ENCODE measurements around the gene PKN2. TPM values are rescaled to one million over a fixed set of nuclear protein-coding genes. Genes with fewer than 3 reads are reported as not detected.
A peak's percentile ranks its signal among the peaks of the same experiment; 100 is the strongest.

Gene PKN2
- total RNA-seq, 1 experiment from 2014 or later: 37.1 TPM

DNA sequence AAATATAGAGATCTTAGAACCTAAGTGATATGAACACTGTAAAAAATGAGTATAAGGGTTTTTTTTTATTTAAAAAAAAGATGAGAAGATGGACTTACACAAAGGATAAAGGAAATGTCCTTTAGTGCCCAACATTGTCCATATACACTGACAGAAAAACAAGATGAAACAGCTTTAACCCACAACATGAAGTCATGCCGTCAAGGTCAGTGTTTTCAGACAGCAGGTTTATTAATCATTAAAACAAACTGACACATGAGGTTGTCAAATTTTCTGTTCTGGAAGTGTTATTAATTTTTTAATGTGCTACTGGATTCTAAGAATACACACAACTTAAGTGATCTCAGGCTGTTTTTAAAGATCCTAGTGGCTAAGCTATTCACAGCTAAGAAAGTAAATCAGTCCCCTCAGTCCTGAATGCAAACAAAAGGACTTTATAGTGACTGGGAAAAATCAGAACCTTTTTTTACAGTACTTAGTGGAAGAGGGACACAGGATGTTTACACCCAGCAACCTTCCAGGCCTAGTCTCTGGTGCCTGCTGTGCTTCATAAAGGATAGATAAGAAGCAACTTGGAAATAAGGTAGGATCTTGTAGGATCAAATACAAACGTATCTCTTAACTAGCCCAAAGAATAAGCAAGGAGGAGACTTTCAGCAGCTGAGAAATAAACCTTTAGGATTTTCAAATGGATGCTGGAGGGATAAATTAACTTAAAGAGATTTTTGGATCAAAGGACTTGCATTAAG is 21.9 kb upstream of the PKN2 start:
- H3K4me3 ChIP-seq (ENCODE audit: low read length): peak overlapping the region; percentile 29; the same call in 1 of the 2 replicates
- DNase-seq: no peak
- peak overlapping the region; percentile 60 for H3K4me2 ChIP-seq (ENCODE audit: low read depth, low read length, poor library complexity, severe bottlenecking)
- H3K79me2 ChIP-seq (ENCODE audit: low read length): no peaks in the 10 kb centered on the region
- H2AFZ ChIP-seq (ENCODE audit: low read length): 0 out of 2 replicates have a peak overlapping the region, but pooled peaks have one; percentile 40
- H4K20me1 ChIP-seq (ENCODE audit: insufficient read depth, low read depth, low read length): no peaks in the 10 kb centered on the region
- H3K9ac ChIP-seq (ENCODE audit: low read length): no peak overlapping the region
- H3K27me3 ChIP-seq (ENCODE audit: low read length): no peaks in the 10 kb centered on the region
- H3K36me3 ChIP-seq (ENCODE audit: insufficient read depth, low read length): no peaks in the 10 kb centered on the region
- H3K4me1 ChIP-seq (ENCODE audit: low read length): peaks cover 51% of the 10 kb centered on the region
- H3K9me3 ChIP-seq (ENCODE audit: low read length): no peaks in the 10 kb centered on the region
- H3K9me2 ChIP-seq (replicated peaks; ENCODE audit: insufficient read depth, low read length): no peaks in the 10 kb centered on the region; the same call in 1 of the 2 replicates
- 0 out of 2 replicates have a peak overlapping the region, but pooled peaks have one; percentile 3 for H3K27ac ChIP-seq (ENCODE audit: low read length)

GRCh38 chr1:88662723-88663122 is 21.4 kb upstream of the PKN2 start:
- H3K9ac ChIP-seq (ENCODE audit: low read length): no peak overlapping the region
- DNase-seq: peak; percentile 68
- H4K20me1 ChIP-seq (ENCODE audit: insufficient read depth, low read depth, low read length): no peaks in the 10 kb centered on the region
- H3K79me2 ChIP-seq (ENCODE audit: low read length): no peaks in the 10 kb centered on the region
- peak overlapping the region; percentile 29; the same call in 1 of the 2 replicates for H3K4me3 ChIP-seq (ENCODE audit: low read length)
- peak overlapping the region; percentile 40 for H2AFZ ChIP-seq (ENCODE audit: low read length)
- no peaks in the 10 kb centered on the region for H3K27me3 ChIP-seq (ENCODE audit: low read length)
- H3K4me1 ChIP-seq (ENCODE audit: low read length): peaks cover 50% of the 10 kb centered on the region
- peak overlapping the region; percentile 12; the same call in 1 of the 2 replicates for H3K27ac ChIP-seq (ENCODE audit: low read length)
- no peaks in the 10 kb centered on the region; the same call in 1 of the 2 replicates for H3K9me2 ChIP-seq (replicated peaks; ENCODE audit: insufficient read depth, low read length)
- peak overlapping the region; percentile 60 for H3K4me2 ChIP-seq (ENCODE audit: low read depth, low read length, poor library complexity, severe bottlenecking)
- no peaks in the 10 kb centered on the region for H3K36me3 ChIP-seq (ENCODE audit: insufficient read depth, low read length)
- no peaks in the 10 kb centered on the region for H3K9me3 ChIP-seq (ENCODE audit: low read length)

- DNase-seq: no peak
- H3K4me3 ChIP-seq (ENCODE audit: low read length): no peak overlapping the region
Observed at GRCh38 chr1:88668405-88668804, 15.7 kb upstream of the PKN2 start.

DNA sequence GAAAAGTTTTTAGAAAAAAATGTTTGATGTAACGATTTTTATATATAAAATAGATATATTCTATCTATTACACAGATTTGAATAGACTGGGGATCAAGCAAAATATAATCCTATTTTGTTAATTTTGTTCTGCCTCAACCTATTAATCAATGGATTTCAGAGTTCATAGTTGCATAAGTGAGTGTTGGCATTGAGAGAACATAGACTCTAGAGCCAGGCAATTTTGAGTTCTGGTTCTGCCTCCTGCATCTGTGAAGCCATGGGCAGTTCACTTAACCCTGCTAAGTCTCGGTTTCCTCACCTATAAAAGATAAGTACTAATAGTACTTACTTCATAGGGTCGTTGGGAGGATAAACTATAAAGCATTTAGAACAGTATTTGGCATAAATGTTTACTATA is 13.6 kb upstream of the PKN2 start:
- H3K4me1 ChIP-seq (ENCODE audit: low read length): peaks cover 38% of the 10 kb centered on the region
- no peaks in the 10 kb centered on the region for H4K20me1 ChIP-seq (ENCODE audit: insufficient read depth, low read depth, low read length)
- no peaks in the 10 kb centered on the region for H3K9me3 ChIP-seq (ENCODE audit: low read length)
- no peak overlapping the region for H3K4me3 ChIP-seq (ENCODE audit: low read length)
- no peak overlapping the region for H3K4me2 ChIP-seq (ENCODE audit: low read depth, low read length, poor library complexity, severe bottlenecking)
- no peaks in the 10 kb centered on the region for H3K36me3 ChIP-seq (ENCODE audit: insufficient read depth, low read length)
- H3K27me3 ChIP-seq (ENCODE audit: low read length): no peaks in the 10 kb centered on the region
- H3K9ac ChIP-seq (ENCODE audit: low read length): no peak overlapping the region
- H3K9me2 ChIP-seq (replicated peaks; ENCODE audit: insufficient read depth, low read length): no peaks in the 10 kb centered on the region
- H2AFZ ChIP-seq (ENCODE audit: low read length): peak overlapping the region; percentile 39; the same call in 1 of the 2 replicates
- no peak overlapping the region for H3K27ac ChIP-seq (ENCODE audit: low read length)
- no peaks in the 10 kb centered on the region for H3K79me2 ChIP-seq (ENCODE audit: low read length)
- DNase-seq: no peak

More at GRCh38 chr1:88668405-88668804, 15.7 kb upstream of the PKN2 start:
- H3K27me3 ChIP-seq (ENCODE audit: low read length): no peaks in the 10 kb centered on the region
- H3K9ac ChIP-seq (ENCODE audit: low read length): no peak overlapping the region
- peaks cover 25% of the 10 kb centered on the region for H3K4me1 ChIP-seq (ENCODE audit: low read length)
- no peaks in the 10 kb centered on the region for H4K20me1 ChIP-seq (ENCODE audit: insufficient read depth, low read depth, low read length)
- H2AFZ ChIP-seq (ENCODE audit: low read length): no peak overlapping the region
- no peak overlapping the region for H3K27ac ChIP-seq (ENCODE audit: low read length)
- no peaks in the 10 kb centered on the region for H3K9me3 ChIP-seq (ENCODE audit: low read length)
- no peak overlapping the region for H3K4me2 ChIP-seq (ENCODE audit: low read depth, low read length, poor library complexity, severe bottlenecking)
- no peaks in the 10 kb centered on the region for H3K79me2 ChIP-seq (ENCODE audit: low read length)
- no peaks in the 10 kb centered on the region for H3K36me3 ChIP-seq (ENCODE audit: insufficient read depth, low read length)
- no peaks in the 10 kb centered on the region; the same call in 1 of the 2 replicates for H3K9me2 ChIP-seq (replicated peaks; ENCODE audit: insufficient read depth, low read length)

GRCh38 chr1:88673446-88673845 is 10.6 kb upstream of the PKN2 start:
- peak overlapping the region; percentile 84 for H3K27ac ChIP-seq (ENCODE audit: low read length)
- no peaks in the 10 kb centered on the region for H3K79me2 ChIP-seq (ENCODE audit: low read length)
- H4K20me1 ChIP-seq (ENCODE audit: insufficient read depth, low read depth, low read length): no peaks in the 10 kb centered on the region
- peak overlapping the region; percentile 42 for H3K9ac ChIP-seq (ENCODE audit: low read length)
- H3K27me3 ChIP-seq (ENCODE audit: low read length): no peaks in the 10 kb centered on the region
- peak overlapping the region; percentile 68 for H3K4me2 ChIP-seq (ENCODE audit: low read depth, low read length, poor library complexity, severe bottlenecking)
- H3K9me2 ChIP-seq (replicated peaks; ENCODE audit: insufficient read depth, low read length): no peaks in the 10 kb centered on the region
- no peaks in the 10 kb centered on the region for H3K9me3 ChIP-seq (ENCODE audit: low read length)
- H2AFZ ChIP-seq (ENCODE audit: low read length): peak overlapping the region; percentile 98
- DNase-seq: no peak
- no peaks in the 10 kb centered on the region for H3K36me3 ChIP-seq (ENCODE audit: insufficient read depth, low read length)
- peak overlapping the region; percentile 18 for H3K4me3 ChIP-seq (ENCODE audit: low read length)
- H3K4me1 ChIP-seq (ENCODE audit: low read length): peaks cover 38% of the 10 kb centered on the region

GRCh38 chr1:88678405-88678804 is 5.7 kb upstream of the PKN2 start:
- Histone ChIP-seq H3K4me3 (ENCODE audit: low read length) (no peak overlapping the region), H3K9me3 (ENCODE audit: low read length) (no peaks in the 10 kb centered on the region), H4K20me1 (ENCODE audit: insufficient read depth, low read depth, low read length) (no peaks in the 10 kb centered on the region), H3K79me2 (ENCODE audit: low read length) (peaks cover 7% of the 10 kb centered on the region), H2AFZ (ENCODE audit: low read length) (no peak overlapping the region), H3K9ac (ENCODE audit: low read length) (no peak overlapping the region), H3K4me1 (ENCODE audit: low read length) (peaks cover 24% of the 10 kb centered on the region), H3K27ac (ENCODE audit: low read length) (no peak overlapping the region), H3K36me3 (ENCODE audit: insufficient read depth, low read length) (no peaks in the 10 kb centered on the region), H3K27me3 (ENCODE audit: low read length) (0 out of 2 replicates have a peak, but pooled peaks cover 3% of the 10 kb centered on the region), H3K4me2 (ENCODE audit: low read depth, low read length, poor library complexity, severe bottlenecking) (no peak overlapping the region), H3K9me2 (replicated peaks; ENCODE audit: insufficient read depth, low read length) (no peaks in the 10 kb centered on the region)
- no peak for DNase-seq

DNA sequence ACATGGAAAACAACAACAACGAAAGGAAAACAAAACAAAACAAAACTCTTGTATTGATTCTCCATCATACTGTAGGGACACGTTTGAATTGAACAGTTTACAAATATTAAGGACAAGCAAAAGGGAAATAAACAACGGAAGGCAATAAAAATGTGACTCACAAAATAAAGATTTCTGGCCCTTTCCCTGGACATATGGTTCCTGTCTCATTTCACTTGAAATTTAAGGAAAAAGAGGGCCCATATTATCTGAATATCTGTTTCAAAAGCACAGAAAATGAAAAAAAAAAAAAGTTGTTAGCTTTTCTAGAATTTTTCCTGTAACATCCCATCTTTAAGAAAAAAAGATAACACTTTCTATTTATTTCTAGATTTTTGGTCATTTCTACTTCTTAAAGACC is 3.6 kb upstream of the PKN2 start:
- Histone ChIP-seq H3K4me3 (ENCODE audit: low read length) (no peak overlapping the region), H2AFZ (ENCODE audit: low read length) (no peak overlapping the region), H3K4me2 (ENCODE audit: low read depth, low read length, poor library complexity, severe bottlenecking) (no peak overlapping the region), H4K20me1 (ENCODE audit: insufficient read depth, low read depth, low read length) (no peaks in the 10 kb centered on the region; the same call in 1 of the 2 replicates), H3K9ac (ENCODE audit: low read length) (no peak overlapping the region), H3K27ac (ENCODE audit: low read length) (no peak overlapping the region), H3K4me1 (ENCODE audit: low read length) (peaks cover 11% of the 10 kb centered on the region), H3K79me2 (ENCODE audit: low read length) (peaks cover 22% of the 10 kb centered on the region), H3K36me3 (ENCODE audit: insufficient read depth, low read length) (no peaks in the 10 kb centered on the region), H3K9me3 (ENCODE audit: low read length) (no peaks in the 10 kb centered on the region), H3K9me2 (replicated peaks; ENCODE audit: insufficient read depth, low read length) (no peaks in the 10 kb centered on the region), H3K27me3 (ENCODE audit: low read length) (0 out of 2 replicates have a peak, but pooled peaks cover 3% of the 10 kb centered on the region)
- DNase-seq: no peak

GRCh38 chr1:88680911-88681622 is 3.0 kb upstream of the PKN2 start:
- H3K9me2 ChIP-seq (replicated peaks; ENCODE audit: insufficient read depth, low read length): no peaks in the 10 kb centered on the region
- peaks cover 28% of the 10 kb centered on the region for H3K79me2 ChIP-seq (ENCODE audit: low read length)
- no peak overlapping the region for H3K4me2 ChIP-seq (ENCODE audit: low read depth, low read length, poor library complexity, severe bottlenecking)
- H4K20me1 ChIP-seq (ENCODE audit: insufficient read depth, low read depth, low read length): no peaks in the 10 kb centered on the region; the same call in 1 of the 2 replicates
- DNase-seq: no peak
- H3K4me1 ChIP-seq (ENCODE audit: low read length): peaks cover 17% of the 10 kb centered on the region
- H3K4me3 ChIP-seq (ENCODE audit: low read length): no peak overlapping the region
- 0 out of 2 replicates have a peak, but pooled peaks cover 3% of the 10 kb centered on the region for H3K27me3 ChIP-seq (ENCODE audit: low read length)
- H3K9ac ChIP-seq (ENCODE audit: low read length): no peak overlapping the region
- H3K27ac ChIP-seq (ENCODE audit: low read length): no peak overlapping the region
- no peak overlapping the region for H2AFZ ChIP-seq (ENCODE audit: low read length)
- no peaks in the 10 kb centered on the region for H3K36me3 ChIP-seq (ENCODE audit: insufficient read depth, low read length)
- no peaks in the 10 kb centered on the region for H3K9me3 ChIP-seq (ENCODE audit: low read length)

Data from Karpas-422 (cell line).